ENCODE data around the gene TIMM17B.
"Not testable (repeated sequence)": the region's sequence is repeated elsewhere in the genome, so short reads cannot be mapped to it uniquely, and the experiment has no call there.

Gene TIMM17B

DNA sequence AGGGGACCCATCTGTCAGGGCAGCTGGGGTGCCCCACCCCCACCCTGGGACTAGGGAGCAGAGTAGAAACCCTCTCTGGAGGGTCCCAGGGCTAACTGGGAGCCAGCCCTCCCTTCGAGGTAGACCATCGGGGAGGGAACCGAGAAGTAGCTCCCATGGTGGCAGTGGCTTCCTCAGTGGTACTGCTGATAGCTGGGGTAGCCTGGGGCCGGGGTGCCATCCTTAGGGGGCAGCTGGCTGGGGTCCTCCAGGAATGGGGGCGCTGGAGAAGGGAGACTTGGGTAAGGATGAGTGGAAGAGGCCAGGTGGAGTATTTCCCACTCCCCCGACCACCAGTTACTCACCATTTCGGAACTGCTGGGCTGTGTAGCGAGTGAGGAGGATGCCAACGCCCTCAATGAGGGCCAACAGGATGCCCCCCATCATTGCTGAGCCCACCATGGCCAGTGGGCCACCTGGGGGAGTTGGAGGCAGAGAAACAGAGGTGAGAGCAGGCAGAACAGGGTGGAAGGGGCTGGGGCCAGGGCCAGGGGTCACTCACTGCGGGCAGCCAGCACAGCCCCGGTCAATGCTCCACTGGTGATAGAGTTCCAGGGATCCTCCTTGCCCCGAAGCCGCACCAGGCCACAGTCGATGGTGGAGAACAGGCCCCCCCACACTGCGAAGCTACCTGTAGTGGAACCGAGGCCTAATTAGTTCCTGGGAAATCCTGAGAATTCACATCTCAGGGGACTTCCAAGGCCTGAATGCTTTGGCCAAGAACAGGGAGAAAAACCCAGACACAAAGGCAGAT, 3.8 kb downstream of the TIMM17B start:
- no peak for DNase-seq

DNA sequence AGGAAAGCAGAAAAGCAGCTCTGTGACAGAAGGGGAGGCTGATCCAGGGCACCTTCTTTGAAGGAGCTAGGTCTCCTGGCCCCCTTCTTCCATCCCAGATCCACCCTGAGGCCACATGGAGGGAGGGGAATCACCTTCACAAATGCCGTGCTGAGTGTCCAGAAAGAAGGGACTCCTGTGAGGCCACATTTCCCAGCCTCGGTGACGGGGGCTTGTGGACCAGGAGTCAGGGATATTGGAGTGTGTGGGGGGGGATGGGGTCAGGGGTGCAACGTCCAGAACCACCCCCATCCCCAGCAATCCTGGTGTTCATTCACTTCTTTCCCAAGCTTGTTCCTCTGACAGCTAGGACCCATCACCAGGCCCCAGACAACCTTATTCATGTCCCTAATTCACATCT, 4.7 kb downstream of the TIMM17B start:
- no peak for DNase-seq

DNA sequence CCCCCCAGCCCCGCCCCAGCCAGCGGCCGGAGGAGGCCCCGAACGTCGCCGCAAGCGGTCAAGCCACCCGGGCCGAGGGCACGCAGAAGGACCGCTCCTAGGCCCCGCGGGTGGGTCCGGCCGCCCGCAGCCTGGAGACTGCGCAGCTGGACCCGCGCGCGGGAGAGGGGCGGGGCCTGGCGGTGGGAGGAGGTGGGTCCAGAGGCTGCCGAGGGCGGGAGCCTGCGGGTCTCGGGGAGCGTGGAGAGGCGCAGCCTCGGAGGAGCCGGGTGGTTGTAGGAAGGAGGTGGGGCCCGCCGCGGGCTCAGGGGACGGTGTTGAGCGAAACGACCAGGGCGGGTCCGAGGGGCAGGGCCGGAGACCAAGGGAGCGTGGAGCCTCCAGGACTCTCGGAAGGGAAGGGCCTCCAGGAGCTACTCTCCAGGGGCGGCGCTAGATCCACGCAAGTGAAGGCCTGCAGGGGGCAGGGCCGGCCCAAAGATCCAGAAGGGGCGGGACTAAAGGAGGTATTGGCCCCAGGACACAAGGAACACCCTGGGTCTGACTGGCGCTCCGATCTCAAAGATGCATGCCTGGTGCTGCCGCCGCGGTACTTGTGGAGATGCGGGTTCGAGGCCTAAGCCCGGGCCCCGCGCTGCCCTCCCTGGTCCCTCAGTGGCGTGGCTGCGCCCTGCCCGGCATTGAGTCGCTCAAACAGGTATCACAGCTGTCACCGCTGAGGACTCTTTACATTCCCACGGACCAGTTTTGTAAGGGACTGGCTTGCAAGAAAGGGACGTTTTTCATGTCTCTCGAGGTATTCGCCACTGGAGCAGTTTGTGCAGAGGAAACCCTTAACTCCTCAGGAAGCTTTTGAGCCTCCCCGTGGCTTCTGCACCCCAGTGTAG, 5.9 kb downstream of the TIMM17B start:
- peak; percentile 68 for DNase-seq

DNA sequence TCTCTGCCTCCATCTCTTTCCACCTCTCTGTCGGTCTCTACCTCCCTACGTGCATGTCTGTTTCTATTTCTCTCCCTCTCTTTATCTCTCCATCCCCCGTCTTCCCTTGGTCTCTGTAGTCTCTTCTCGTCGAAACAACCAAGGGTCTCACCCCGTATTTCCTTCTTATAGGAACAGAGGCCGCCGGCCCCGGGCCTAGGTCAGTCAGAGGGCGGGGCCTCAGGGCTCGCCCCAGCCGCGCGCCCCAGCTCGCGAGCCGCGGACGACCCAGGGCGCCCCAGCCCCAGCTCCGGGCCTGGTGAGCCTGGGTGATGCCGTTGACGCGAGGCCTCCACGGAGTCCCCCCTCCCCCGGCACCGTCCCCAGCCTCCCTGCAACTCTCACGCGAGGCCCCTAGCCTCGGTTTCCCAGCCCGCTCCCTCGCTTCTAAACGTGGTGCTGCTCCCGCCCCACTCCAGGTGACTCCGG, 6.6 kb downstream of the TIMM17B start:
- no peak for DNase-seq

DNA sequence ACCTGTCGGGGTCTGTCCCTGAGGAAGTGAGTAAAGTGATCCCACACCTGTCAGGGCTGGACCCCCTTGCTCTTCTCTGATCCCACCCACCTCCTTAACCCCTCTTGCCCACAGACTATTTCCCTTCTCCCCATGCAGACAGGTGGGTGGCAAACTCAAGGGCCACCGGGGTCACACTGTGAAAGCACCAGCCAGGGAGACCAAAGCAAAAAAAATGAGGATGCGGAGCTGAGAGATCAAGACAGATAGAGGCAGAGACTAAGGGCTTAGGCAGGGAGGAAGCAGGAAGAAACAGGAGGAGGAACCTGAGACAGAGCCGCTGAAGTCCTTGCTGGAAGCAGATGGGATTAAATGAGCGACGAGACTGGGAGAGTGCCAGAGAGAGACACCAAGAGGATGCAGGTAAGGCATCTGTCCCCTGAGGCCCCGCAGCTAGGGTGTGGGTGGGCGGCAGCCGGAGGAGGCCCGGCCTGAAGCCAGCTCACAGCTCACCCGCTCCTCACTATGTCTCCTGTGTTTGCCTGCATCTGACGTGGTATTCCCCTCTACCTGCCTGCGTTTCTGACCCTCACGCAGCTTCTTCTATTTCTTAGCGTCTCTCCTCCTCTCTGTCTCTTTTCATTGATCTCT, 7.2 kb downstream of the TIMM17B start:
- DNase-seq, result no peak

DNA sequence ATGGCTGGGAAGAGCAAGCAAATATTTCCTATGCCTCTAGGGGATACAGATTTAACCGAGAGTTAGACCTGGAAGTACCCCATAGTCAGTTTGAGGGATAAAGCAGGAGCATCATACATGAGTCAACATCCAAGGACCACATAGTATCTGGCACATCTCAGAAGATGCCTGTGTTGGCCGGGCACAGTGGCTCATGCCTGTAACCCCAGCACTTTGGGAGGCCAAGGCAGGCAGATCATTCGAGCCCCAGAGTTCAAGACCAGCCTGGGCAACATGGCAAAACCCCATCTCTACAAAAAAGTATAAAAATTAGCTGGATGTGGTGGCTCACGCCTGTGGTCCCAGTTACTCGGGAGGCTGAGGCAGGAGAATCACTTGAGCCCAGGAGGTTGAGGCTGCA, 11.0 kb downstream of the TIMM17B start:
- DNase-seq, result not testable (repeated sequence)

DNA sequence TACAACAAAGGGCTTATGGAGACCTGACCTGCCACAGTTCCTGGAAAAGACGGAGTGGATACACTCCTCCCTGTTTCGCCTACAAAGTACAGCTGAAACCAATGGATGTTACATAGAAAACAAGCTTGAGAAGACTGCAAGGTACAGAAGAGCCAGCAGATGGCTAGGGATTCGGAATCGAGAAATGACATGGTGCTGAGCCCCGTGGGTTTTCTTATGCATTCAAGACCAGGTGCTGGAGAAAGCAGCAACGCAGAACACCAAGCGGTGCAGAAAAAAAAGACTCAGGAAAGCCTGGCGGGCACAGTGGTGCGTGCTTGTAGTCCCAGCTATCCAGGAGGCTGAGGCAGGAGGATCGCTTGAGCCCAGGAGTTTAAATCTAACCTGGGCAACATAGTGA, 13.8 kb downstream of the TIMM17B start:
- DNase-seq, result no peak

DNA sequence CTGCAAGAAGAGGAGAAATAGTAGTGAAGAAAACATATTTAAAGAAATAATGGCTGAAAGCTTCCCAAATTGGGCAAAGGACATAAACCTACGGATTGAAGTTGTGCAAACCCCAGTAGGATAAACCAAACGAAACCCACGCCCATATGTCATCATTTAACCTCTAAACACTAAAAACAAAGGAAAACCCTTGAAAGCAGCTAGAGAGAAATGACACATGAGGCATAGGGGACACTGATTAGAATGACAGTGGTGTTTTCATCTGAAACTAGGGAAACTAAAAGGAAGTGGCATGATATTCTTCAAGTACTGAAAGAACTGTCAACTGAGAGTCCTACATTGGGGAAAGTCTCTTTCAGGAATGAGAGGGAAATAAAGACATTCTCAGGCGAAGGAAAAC, 20.6 kb downstream of the TIMM17B start:
- not testable (repeated sequence) for DNase-seq

DNA sequence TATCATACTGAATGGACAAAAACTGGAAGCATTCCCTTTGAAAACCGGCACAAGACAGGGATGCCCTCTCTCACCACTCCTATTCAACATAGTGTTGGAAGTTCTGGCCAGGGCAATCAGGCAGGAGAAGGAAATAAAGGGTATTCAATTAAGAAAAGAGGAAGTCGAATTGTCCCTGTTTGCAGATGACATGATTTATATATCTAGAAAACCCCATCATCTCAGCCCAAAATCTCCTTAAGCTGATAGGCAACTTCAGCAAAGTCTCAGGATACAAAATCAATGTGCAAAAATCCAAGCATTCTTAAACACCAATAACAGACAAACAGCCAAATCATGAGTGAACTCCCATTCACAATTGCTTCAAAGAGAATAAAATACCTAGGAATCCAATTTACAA, 25.6 kb downstream of the TIMM17B start:
- DNase-seq, result not testable (repeated sequence)

DNA sequence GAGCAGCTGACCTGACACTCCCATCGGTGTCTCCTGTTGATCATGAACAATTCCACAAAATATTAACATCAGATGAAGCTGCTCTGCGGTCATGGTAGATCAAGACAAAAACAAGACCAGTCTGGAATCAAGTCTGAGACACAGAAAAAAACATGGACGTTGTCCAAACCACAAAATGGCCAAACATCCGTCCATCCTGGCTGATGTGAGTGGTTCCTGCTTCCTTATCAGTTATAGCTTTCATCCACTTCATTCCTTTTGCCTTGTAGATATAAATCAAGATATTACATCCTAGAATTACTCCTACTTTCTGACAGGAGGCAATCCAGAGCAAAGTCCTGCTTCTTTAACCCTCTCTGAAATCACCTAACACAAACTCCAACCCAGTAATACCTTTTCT, 33.4 kb downstream of the TIMM17B start:
- no peak for DNase-seq

DNA sequence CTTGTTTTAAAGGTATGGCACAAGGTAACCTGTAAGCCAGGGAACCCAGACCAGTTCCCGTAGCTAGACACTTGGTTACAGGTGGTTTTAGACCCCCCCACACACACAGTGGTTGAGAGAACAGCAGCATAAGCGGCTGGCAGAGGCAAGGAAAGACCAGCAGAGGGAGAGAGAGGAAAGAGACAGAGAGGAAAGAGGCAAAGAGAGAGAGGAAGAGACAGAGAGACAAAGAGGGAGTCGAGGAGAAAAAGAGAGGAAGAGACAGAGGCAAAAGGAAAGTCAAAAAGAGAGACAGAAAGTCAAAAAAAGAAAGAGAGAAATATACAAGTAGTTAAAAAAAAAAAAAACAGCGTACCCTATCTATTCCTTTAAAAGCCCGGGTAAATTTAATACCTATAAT, 42.7 kb downstream of the TIMM17B start:
- DNase-seq, result no peak

DNA sequence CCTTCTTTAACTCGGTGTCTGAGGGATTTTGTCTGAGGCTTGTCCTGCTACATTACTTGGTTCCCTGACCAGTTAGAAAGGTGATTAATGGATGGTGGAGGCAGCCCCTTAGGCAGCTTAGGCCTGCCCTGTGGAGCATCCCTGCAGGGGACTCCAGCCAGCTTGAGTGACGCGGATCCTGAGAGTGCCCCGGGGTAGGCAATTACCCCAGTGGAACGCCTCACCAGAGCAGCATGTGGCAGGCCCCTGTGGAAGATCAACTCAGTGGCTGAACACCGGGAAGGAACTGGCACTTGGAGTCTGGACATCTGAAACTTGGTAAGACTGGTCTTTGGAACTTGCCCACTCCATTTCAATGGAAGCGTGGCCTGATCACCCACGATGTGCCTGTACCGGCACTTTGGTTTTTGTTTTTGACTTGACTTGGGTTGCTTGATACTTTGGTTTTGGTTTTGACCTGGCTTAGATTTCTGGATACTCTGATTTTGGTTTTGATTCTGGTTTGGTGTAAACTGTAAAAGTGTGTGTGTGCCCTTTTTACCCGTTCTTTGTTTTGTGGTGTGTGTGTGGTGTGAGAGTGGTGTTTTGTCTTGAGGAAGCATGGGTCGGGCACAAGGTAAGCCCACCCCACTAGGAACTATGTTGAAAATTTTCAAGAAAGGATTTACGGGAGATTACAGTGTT, 43.3 kb downstream of the TIMM17B start:
- not testable (repeated sequence) for DNase-seq

DNA sequence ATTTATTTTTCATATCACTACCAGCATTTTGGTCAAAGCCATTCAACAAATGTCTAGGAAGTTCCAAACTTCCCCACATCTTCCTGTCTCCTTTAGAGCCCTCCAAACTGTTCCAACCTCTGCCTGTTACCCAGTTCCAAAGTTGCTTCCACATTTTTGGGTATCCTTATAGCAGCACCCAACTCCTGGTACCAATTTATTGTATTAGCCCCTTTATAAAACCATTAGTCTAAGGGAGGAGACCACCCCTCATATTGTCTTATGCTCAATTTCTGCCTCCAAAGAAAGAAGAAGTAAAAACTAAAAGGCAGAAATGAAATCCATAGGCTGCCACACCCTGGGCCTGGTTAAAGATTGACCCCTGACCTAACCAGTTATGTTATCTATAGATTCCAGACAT, 44.1 kb downstream of the TIMM17B start:
- not testable (repeated sequence) for DNase-seq

DNA sequence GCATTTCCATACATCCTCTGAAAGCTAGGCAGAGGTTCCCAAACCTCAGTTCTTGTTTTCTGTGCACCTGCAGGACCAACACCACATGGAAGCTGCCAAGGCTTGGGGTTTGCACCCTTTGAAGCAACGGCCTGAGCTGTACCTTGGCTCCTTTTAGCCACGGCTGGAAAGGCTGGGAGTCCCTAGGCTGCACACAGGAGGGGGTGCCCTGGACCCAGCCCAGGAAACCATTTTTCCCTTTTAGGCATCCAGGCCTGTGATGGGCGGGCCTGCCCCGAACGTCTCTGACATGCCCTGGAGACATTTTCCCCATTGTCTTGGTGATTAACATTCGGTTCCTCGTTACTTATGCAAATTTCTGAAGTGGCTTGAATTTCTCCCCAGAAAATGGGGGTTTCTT, 44.7 kb downstream of the TIMM17B start:
- DNase-seq, result no peak

DNA sequence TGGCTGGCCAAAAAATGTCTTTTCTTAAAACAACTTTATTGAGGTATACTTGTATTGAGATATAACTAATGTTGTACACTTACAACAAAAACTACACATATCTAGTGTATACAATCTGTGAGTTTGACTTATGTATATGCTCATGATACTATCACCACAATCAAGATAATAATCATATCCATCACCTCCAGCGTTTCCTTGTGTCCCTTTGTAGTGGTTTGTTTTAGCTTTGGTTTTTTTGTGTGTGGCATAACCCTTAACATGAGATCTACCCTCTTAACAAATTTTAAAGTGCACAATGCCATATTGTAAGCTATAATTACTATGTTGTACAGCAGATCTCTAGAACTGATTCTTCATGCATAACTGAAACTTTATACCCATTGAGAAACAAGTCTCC, 48.7 kb downstream of the TIMM17B start:
- DNase-seq, result no peak
